Measurements from ENCODE around the gene ST3GAL4. TPM values are rescaled to one million over a fixed set of nuclear protein-coding genes. Genes with fewer than 3 reads are reported as not detected.

ST3GAL4 gene
- polyA plus RNA-seq, 1 donor (not counting 4 experiments of a cell fraction or from before 2014, with no cell fraction given): 24.6 TPM

DNA sequence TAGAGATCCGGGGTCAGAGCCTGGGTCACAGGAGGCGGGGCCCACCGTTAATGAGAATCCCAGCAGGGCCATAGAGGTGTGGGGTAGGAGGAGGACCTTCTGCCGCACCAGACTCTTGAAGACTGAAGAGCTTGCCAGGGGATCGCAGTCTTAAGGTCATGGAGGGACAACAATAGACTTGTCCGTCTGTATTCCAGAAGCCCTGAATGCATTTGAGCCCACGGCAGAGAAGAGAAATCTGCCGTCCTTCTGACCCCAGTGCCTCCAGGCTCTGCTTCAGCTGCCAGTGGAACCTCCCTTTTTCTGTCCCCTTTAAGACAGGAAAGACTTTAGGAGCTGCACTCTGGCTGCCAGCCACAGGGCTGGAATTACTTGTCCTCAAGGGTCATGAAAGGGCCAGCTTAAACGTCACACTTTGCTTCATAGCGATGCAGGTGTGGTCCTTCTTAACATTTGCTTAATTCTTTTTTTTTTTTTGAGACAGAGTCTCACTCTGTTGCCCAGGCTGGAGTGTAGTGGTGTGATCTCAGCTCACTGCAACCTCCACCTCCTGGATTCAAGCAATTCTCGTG, 15.5 kb upstream of the ST3GAL4 start:
- Histone ChIP-seq H3K27me3 (ENCODE audit: control insufficient read depth, extremely low read depth, insufficient read depth, low read length) (no peaks in the 10 kb centered on the region), H3K79me2 (ENCODE audit: control insufficient read depth, insufficient read depth, low read length) (no peaks in the 10 kb centered on the region), H3K36me3 (ENCODE audit: control insufficient read depth in 2 of 2, extremely low read depth in 1 of 2, insufficient read depth in 2 of 2, low read length in 2 of 2) (peaks cover 8 to 23% of the 10 kb centered on the region in 2 experiments), H3K9me1 (ENCODE audit: control insufficient read depth, extremely low read depth, insufficient read depth, low read length) (no peaks in the 10 kb centered on the region), H3K4me2 (ENCODE audit: control insufficient read depth, extremely low read depth, insufficient read depth, low read depth, low read length) (no peak overlapping the region), H3K4me3 (ENCODE audit: control insufficient read depth in 2 of 3, extremely low read depth in 1 of 3, insufficient read depth in 2 of 3, low read depth in 1 of 3, low read length in 3 of 3) (no peak overlapping the region), H4K20me1 (ENCODE audit: control insufficient read depth, extremely low read depth, insufficient read depth, low read length) (no peaks in the 10 kb centered on the region), H3K9me3 (ENCODE audit: control insufficient read depth, low read depth, low read length) (no peaks in the 10 kb centered on the region), H2AFZ (ENCODE audit: control insufficient read depth, low read length) (no peak overlapping the region), H3K27ac (ENCODE audit: control insufficient read depth, insufficient read depth, low read length) (no peak overlapping the region), H3K9ac (ENCODE audit: control insufficient read depth, extremely low read depth, insufficient read depth, low read length) (no peak overlapping the region), H3K4me1 (ENCODE audit: control insufficient read depth, extremely low read depth, insufficient read depth, low read length) (peaks cover 22% of the 10 kb centered on the region)
- DNase-seq (ENCODE audit: low read depth, low spot score) (no peak), FAIRE-seq (no peak)
- TF ChIP-seq, protein P1, sequence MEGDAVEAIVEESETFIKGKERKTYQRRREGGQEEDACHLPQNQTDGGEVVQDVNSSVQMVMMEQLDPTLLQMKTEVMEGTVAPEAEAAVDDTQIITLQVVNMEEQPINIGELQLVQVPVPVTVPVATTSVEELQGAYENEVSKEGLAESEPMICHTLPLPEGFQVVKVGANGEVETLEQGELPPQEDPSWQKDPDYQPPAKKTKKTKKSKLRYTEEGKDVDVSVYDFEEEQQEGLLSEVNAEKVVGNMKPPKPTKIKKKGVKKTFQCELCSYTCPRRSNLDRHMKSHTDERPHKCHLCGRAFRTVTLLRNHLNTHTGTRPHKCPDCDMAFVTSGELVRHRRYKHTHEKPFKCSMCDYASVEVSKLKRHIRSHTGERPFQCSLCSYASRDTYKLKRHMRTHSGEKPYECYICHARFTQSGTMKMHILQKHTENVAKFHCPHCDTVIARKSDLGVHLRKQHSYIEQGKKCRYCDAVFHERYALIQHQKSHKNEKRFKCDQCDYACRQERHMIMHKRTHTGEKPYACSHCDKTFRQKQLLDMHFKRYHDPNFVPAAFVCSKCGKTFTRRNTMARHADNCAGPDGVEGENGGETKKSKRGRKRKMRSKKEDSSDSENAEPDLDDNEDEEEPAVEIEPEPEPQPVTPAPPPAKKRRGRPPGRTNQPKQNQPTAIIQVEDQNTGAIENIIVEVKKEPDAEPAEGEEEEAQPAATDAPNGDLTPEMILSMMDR (optimal IDR thresholded peaks at IDR 0.05 in 1 of 3, IDR thresholded peaks at IDR 0.05 in 1 of 3, conservative IDR thresholded peaks at IDR 0.05 in 1 of 3; ENCODE audit: extremely low read depth in 1 of 3, insufficient read depth in 2 of 3, low read length in 3 of 3): no peak
- no peak for TF ChIP-seq EZH2 (IDR thresholded peaks at IDR 0.05; ENCODE audit: low read length)
- dilution Hi-C loops (cut with MboI; ENCODE audit: extremely low pct_ligation_motif_present, low sequenced_read_pairs): no loop called here

DNA sequence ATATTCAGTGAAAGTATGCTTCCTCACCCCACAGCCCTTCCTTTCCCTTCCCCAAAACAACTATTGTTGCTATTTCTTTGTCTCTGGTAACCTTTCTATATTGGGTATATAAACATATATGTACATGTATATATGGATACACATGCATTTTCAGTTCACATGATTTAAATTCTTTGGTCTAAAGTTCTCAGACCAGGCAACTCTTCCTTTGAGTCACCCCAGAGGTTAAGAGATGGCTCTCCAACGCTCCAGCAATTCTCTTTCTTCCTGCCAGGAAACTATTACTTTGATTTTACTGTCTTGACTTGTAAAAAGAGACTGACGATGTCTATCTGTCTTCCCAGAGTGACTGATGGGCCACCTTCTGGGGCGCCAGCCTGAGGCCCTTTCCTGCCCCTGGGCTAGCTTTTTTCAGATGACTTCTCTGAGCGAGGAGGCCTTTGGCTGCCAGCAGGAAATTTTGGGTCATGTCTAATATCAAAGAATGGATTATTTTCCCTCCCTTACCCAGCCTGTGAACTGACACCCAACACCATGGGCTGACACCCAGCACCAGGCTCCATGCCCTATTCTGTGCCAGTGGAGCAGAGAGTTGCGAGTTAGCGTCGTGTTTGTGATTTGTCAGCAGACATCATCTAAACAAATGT, 14.4 kb upstream of the ST3GAL4 start:
- Histone ChIP-seq H3K79me2 (ENCODE audit: control insufficient read depth, insufficient read depth, low read length) (no peaks in the 10 kb centered on the region), H3K4me1 (ENCODE audit: control insufficient read depth, extremely low read depth, insufficient read depth, low read length) (peaks cover 24% of the 10 kb centered on the region), H2AFZ (ENCODE audit: control insufficient read depth, low read length) (no peak overlapping the region), H3K9me1 (ENCODE audit: control insufficient read depth, extremely low read depth, insufficient read depth, low read length) (no peaks in the 10 kb centered on the region), H3K27ac (ENCODE audit: control insufficient read depth, insufficient read depth, low read length) (no peak overlapping the region), H3K4me2 (ENCODE audit: control insufficient read depth, extremely low read depth, insufficient read depth, low read depth, low read length) (no peak overlapping the region), H3K27me3 (ENCODE audit: control insufficient read depth, extremely low read depth, insufficient read depth, low read length) (no peaks in the 10 kb centered on the region), H4K20me1 (ENCODE audit: control insufficient read depth, extremely low read depth, insufficient read depth, low read length) (no peaks in the 10 kb centered on the region), H3K9ac (ENCODE audit: control insufficient read depth, extremely low read depth, insufficient read depth, low read length) (no peak overlapping the region), H3K36me3 (ENCODE audit: control insufficient read depth in 2 of 2, extremely low read depth in 1 of 2, insufficient read depth in 2 of 2, low read length in 2 of 2) (peaks cover 8 to 16% of the 10 kb centered on the region in 2 experiments), H3K9me3 (ENCODE audit: control insufficient read depth, low read depth, low read length) (no peaks in the 10 kb centered on the region), H3K4me3 (ENCODE audit: control insufficient read depth in 2 of 3, extremely low read depth in 1 of 3, insufficient read depth in 2 of 3, low read depth in 1 of 3, low read length in 3 of 3) (no peak overlapping the region)
- dilution Hi-C loops (cut with MboI; ENCODE audit: extremely low pct_ligation_motif_present, low sequenced_read_pairs): no loop called here
- no peak for TF ChIP-seq EZH2 (IDR thresholded peaks at IDR 0.05; ENCODE audit: low read length)
- TF ChIP-seq, protein P1 (optimal IDR thresholded peaks at IDR 0.05 in 1 of 3, IDR thresholded peaks at IDR 0.05 in 1 of 3, conservative IDR thresholded peaks at IDR 0.05 in 1 of 3; ENCODE audit: extremely low read depth in 1 of 3, insufficient read depth in 2 of 3, low read length in 3 of 3): no peak
- DNase-seq (ENCODE audit: low read depth, low spot score): no peak
- FAIRE-seq: no peak
